Measurements from ENCODE around the gene PKLR. TPM values are rescaled to one million over a fixed set of nuclear protein-coding genes. Genes with fewer than 3 reads are reported as not detected.
"Not testable (repeated sequence)": the region's sequence is repeated elsewhere in the genome, so short reads cannot be mapped to it uniquely, and the experiment has no call there.

The PKLR gene
- total RNA-seq, 1 experiment from 2014 or later = not detected

DNA sequence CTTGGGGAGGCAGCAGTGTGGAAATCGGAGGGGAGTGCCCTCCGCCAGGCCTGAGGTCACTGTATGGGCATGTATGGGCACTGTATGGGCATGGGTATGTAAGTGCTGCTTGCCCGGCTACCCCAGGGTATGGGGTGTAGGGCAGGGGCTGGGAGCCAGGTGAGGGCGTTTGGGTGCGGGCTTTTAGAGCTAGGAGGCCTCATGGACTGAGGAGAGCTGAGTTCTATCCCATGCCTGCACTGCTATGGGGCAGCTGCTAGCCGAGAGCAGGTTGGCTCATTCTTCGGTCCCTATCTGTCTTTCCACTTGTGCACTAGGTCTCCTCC is 5.3 kb downstream of the PKLR start:
- no peaks in the 10 kb centered on the region for H3K9me3 Mint-ChIP-seq (ENCODE audit: low read depth, unreplicated experiment)
- TF ChIP-seq, protein P1, sequence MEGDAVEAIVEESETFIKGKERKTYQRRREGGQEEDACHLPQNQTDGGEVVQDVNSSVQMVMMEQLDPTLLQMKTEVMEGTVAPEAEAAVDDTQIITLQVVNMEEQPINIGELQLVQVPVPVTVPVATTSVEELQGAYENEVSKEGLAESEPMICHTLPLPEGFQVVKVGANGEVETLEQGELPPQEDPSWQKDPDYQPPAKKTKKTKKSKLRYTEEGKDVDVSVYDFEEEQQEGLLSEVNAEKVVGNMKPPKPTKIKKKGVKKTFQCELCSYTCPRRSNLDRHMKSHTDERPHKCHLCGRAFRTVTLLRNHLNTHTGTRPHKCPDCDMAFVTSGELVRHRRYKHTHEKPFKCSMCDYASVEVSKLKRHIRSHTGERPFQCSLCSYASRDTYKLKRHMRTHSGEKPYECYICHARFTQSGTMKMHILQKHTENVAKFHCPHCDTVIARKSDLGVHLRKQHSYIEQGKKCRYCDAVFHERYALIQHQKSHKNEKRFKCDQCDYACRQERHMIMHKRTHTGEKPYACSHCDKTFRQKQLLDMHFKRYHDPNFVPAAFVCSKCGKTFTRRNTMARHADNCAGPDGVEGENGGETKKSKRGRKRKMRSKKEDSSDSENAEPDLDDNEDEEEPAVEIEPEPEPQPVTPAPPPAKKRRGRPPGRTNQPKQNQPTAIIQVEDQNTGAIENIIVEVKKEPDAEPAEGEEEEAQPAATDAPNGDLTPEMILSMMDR (IDR thresholded peaks at IDR 0.05; ENCODE audit: unreplicated experiment) = no peak
- H3K27me3 Mint-ChIP-seq (ENCODE audit: unreplicated experiment) = peaks cover 42% of the 10 kb centered on the region
- CTCF ChIA-PET = no interaction called here
- no peak overlapping the region for H3K4me3 Mint-ChIP-seq (ENCODE audit: low read depth, unreplicated experiment)
- BruUV-seq (replicated peaks) = no TSS peak
- no peak overlapping the region for H3K27ac Mint-ChIP-seq (ENCODE audit: unreplicated experiment)
- H3K4me1 Mint-ChIP-seq (ENCODE audit: low read depth, unreplicated experiment) = no peaks in the 10 kb centered on the region
- intact Hi-C loops (cut with micrococcal nuclease; ENCODE audit: unreplicated experiment) = no loop called here
- DNase-seq = no peak
- no peaks in the 10 kb centered on the region for H3K36me3 Mint-ChIP-seq (ENCODE audit: insufficient read depth, unreplicated experiment)

DNA sequence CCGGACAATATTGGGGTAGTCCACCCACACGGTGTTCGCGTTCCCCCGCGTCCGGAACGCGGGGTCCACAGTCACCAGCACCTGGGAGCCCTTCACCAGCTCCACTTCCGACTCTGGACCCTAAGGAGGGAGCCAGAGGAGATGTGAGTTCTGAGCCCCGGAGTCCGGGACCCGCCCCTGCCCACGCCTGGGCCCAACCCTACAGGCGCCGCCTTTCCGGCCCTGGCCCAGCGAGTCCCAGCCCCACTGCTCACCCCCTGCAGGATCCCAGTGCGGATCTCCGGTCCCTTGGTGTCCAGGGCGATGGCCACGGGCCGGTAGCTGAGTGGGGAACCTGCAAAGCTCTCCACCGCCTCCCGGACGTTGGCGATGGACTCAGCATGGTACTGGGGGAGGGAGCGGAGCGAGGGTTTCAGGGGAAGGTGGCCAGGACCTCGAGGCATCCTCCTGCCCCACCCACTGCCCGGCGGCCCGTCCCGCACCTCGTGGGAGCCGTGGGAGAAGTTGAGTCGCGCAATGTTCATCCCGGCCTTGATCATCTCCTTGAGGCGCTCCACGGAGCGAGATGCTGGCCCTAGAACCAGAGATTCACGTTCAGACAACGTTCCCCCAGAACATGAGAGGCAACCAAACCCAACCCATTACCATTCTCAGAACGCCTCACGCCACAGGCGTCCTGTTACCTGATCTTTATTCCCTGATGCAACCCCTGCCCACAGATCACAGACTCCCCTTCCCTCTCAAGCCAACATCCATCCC is 5.9 kb downstream of the PKLR start:
- Mint-ChIP-seq H3K36me3 (ENCODE audit: insufficient read depth, unreplicated experiment) (no peaks in the 10 kb centered on the region), H3K9me3 (ENCODE audit: low read depth, unreplicated experiment) (no peaks in the 10 kb centered on the region), H3K4me3 (ENCODE audit: low read depth, unreplicated experiment) (no peak overlapping the region), H3K27me3 (ENCODE audit: unreplicated experiment) (peaks cover 42% of the 10 kb centered on the region), H3K27ac (ENCODE audit: unreplicated experiment) (no peak overlapping the region), H3K4me1 (ENCODE audit: low read depth, unreplicated experiment) (no peaks in the 10 kb centered on the region)
- no peak for DNase-seq
- intact Hi-C loops (cut with micrococcal nuclease; ENCODE audit: unreplicated experiment) = no loop called here
- CTCF ChIA-PET = no interaction called here
- TF ChIP-seq, protein P1 (IDR thresholded peaks at IDR 0.05; ENCODE audit: unreplicated experiment) = no peak
- no TSS peak for BruUV-seq (replicated peaks)

DNA sequence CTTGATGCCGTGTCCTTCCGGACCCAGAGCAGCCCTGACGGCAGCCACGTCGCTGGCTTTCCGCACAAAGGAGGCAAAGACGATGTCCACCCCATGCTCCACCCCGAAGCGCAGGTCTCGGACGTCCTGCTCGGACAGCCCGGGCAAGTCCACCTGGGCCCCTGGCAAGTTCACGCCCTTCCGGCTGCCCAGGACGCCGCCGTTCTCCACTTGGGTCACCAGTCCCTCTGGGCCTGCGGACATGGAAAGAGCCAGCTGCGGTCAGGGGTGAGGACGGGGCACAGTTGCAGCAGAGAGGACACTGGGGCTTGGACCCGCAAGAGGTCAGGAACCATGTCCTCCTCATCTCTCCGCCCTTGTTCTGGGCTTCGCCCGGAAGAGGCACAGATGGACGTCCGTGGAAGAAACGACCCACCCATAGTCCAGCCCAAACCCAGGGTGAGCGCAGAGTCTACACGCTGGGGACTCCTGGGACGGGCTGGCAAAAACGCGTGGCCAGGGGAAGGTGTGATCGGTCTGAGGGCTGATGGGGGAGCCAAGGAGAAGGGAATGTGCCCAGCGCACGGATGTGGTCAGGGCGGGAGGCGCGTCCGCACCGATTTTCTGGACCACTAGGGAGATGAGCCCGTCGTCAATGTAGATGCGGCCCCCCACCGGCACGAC is 6.6 kb downstream of the PKLR start:
- Mint-ChIP-seq H3K4me1 (ENCODE audit: low read depth, unreplicated experiment) (no peaks in the 10 kb centered on the region), H3K4me3 (ENCODE audit: low read depth, unreplicated experiment) (no peak overlapping the region), H3K36me3 (ENCODE audit: insufficient read depth, unreplicated experiment) (no peaks in the 10 kb centered on the region), H3K27ac (ENCODE audit: unreplicated experiment) (no peak overlapping the region), H3K27me3 (ENCODE audit: unreplicated experiment) (peaks cover 42% of the 10 kb centered on the region), H3K9me3 (ENCODE audit: low read depth, unreplicated experiment) (no peaks in the 10 kb centered on the region)
- intact Hi-C loops (cut with micrococcal nuclease; ENCODE audit: unreplicated experiment) = no loop called here
- CTCF ChIA-PET = no interaction called here
- TF ChIP-seq, protein P1 (IDR thresholded peaks at IDR 0.05; ENCODE audit: unreplicated experiment) = no peak
- DNase-seq = no peak
- no TSS peak for BruUV-seq (replicated peaks)

DNA sequence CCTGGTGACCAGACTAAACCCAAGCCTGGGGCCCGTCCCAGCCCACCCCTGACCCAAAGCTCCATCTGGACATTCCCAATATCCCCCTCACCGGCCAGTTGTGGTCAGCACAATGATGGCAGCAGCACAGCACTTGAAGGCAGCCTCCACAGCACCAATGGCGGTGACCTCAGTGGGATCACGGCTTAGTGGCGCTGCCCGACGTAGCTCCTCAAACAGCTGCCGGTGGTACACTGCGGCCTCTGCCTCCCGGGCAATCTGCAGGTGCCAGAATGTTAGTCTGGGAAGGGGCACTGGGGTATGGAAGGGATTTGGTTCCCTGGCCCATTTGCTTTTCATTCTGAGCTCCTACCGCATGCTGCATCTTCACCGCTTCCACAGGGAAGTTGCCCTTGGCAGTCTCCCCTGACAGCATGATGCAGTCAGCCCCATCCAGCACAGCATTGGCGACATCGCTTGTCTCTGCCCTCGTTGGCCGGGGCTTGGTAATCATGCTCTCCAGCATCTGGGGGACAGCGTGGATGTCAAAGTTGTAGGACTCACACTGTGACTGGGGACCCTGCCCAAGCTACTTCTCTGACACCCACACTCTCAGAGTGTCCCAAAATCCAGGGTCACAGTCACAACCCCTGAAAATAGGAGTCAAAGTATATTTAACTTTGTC is 8.0 kb downstream of the PKLR start:
- TF ChIP-seq, protein P1 (IDR thresholded peaks at IDR 0.05; ENCODE audit: unreplicated experiment) = no peak
- BruUV-seq (replicated peaks) = no TSS peak
- H3K27ac Mint-ChIP-seq (ENCODE audit: unreplicated experiment) = no peak overlapping the region
- no peaks in the 10 kb centered on the region for H3K9me3 Mint-ChIP-seq (ENCODE audit: low read depth, unreplicated experiment)
- H3K4me3 Mint-ChIP-seq (ENCODE audit: low read depth, unreplicated experiment) = no peak overlapping the region
- no peaks in the 10 kb centered on the region for H3K36me3 Mint-ChIP-seq (ENCODE audit: insufficient read depth, unreplicated experiment)
- H3K4me1 Mint-ChIP-seq (ENCODE audit: low read depth, unreplicated experiment) = no peaks in the 10 kb centered on the region
- CTCF ChIA-PET = interaction anchor here (0.6 kb wide), 1 partner anchor 18 kb away, joined by 4 read pairs; no protein-coding TSS in a partner anchor
- H3K27me3 Mint-ChIP-seq (ENCODE audit: unreplicated experiment) = peaks cover 41% of the 10 kb centered on the region
- intact Hi-C loops (cut with micrococcal nuclease; ENCODE audit: unreplicated experiment) = no loop called here
- no peak for DNase-seq

DNA sequence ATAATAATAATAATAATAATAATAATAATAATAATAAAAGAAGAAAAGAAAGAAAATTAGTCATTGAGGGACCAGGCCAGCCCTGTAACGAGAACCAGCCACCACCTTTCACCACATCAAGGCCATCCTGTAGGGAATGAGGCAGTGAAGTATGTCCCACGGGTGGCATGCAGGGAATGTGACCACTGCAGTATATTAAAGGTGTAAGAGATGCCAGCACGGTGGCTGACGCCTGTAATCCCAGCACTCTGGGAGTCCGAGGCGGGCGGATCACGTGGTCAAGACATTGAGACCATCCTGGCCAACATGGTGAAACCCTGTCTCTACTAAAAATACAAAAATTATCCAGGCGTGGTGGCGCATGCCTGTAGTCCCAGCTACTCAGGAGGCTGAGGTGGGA is 10.2 kb downstream of the PKLR start:
- H3K27me3 Mint-ChIP-seq (ENCODE audit: unreplicated experiment) = peaks cover 19% of the 10 kb centered on the region
- H3K4me3 Mint-ChIP-seq (ENCODE audit: low read depth, unreplicated experiment); H3K27ac Mint-ChIP-seq (ENCODE audit: unreplicated experiment); DNase-seq; intact Hi-C loops (cut with micrococcal nuclease; ENCODE audit: unreplicated experiment); H3K4me1 Mint-ChIP-seq (ENCODE audit: low read depth, unreplicated experiment); CTCF ChIA-PET; BruUV-seq (replicated peaks); H3K36me3 Mint-ChIP-seq (ENCODE audit: insufficient read depth, unreplicated experiment); H3K9me3 Mint-ChIP-seq (ENCODE audit: low read depth, unreplicated experiment): not testable (repeated sequence)
